Activated effector memory CD4-positive, alpha-beta T cell treated with Interleukin-2 at 50 U/mL for 16 hours (primary cell): Measurements from ENCODE around the gene AK2.

ENCODE experiments used
- DNase-seq: peaks from one replicate; pipeline ENCODE4 v3.0.0-alpha.2; 2020

The AK2 gene

DNA sequence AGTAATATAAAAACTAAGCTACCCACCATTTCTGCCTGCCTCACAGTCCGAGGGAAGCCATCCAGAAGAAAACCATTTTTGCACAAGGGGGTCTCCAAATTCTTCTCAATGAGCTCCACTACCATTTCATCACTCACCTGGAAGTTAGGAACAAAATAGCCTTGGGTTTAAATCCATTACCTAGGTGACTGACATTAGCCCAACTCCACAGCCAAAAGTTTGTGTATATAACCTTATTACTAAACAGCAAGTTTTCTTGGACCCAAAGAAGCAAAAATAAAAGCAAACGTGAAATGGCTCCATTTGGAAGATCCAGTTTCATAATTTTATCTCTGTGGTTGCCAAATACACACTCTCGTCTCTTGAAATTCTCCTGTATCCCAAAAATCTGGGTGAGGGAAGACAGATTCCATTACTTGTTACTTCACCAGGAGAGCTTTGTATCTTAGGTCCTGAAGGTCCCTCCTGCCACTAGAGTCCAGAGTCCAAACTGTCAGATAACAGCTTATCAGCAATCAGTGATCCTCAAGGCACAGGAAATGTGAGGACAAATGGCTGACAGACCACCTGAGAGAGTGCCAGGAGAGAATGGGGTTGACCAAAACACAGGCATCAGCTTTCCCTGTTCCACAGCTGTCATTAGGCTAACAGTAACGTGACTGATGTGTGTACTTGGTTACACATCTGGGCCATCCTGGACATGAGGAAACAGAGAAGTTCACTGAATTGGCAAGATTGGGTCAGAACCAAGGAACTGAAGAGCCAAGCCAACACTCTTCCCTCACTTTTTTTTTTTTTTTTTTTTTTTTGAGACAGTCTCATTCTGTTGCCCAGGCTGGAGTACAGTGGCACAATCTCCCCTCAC lies 14.9 kb downstream of the AK2 start:
- DNase-seq: no peak

DNA sequence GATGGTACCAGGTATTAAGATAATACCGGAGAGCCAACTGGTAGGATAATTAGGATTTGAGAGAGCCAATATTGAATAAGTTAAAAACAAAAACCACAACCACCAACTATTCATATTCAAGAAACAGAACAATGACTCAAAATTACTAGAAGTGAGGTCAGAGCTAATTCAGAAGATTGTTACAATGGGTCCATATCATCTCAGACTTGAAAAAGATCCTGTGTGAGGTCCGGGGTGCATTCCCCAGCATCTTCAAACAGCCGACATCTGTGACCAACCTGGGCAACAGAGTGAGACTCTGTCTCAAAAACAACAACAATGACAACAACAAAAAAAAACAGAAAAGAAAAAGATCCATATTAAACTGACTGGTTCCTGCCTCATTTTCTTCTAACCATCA lies 18.6 kb downstream of the AK2 start:
- no peak for DNase-seq

DNA sequence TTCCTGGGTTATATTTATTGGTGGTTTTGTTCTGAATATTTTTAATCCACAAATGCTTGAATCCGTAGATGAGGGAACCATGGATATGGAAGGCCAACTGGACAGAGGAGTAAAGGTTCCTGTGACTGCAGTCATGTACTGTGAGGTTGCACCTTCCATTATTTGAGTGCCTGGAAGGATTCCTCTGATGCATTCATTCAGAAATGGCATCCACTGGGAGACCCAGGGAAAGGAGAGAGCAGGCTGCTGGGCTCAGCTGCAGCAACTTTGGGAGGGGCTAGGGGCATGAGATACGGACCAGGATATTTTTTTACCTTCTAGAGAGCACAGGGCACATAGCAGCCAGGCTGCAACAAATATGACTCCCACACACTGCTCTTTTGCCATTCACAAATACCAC lies 19.5 kb downstream of the AK2 start:
- no peak for DNase-seq

DNA sequence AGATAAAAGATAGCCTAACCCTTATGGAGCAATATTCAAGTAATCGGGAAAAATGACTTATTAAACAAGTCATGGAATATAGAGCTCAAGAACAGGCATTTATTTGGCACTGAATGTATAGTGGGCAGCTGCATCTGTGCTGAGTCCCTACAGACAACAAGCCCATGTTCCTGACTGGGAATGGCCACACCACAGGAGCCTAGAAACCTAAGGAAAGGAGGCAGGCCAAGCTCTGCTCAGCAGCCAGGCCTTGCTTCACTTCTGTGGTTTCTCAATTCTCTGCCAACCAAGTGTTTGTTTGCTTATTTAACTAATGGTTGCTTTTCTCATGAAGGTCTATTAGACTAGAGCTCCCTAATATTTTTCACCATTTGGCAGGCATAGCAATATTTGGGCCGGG lies 21.5 kb downstream of the AK2 start:
- no peak for DNase-seq

DNA sequence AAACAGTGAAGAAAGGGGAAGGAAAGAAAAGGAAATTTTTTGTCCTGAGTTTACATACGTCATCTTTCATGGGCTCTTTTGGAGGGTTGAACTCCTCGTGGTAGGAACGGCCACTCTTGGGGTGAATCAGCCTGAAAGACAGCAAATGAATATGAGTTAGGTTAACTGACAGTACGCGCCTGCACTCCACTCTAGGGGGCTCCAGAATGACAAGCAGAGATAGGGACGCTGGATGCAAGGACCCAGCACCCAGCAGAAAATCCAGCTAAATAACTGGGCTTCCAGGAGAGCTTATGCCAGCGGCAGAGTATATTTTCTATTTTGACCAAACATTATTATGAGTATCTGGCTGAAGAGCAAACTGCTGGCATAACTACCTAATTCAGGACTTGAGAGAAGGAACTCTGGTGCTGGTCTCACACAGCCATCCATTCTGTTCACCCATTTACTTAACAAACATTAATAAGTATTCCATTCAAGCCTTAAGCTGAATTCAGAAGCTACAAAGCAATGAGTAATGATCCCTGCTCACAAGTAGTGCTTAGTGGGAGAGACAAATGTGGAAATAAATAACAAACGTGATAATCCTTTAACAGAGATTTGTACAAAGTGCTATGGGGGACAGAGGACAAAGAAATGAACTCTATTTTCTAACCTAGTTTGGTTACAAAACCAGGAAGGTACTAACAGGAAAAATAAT lies 22.1 kb downstream of the AK2 start:
- no peak for DNase-seq

DNA sequence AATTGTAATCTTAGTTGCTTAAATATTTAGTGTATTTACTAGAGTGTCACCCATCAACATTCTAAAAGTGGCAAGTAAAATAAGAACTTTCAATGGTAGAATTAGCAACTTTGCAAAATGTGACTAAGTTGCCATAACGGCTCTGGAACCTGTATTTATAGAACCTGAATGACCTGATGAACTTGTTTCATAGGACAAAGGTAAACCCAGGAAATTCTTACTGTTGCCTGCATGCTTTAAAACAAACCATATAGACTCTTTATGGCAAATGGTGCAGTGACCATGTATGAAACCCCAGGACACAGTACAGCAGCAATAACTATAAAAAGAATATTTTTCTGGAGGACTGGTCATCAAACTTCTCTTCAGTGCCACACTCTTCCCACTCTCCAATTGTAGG lies 22.9 kb downstream of the AK2 start:
- DNase-seq: no peak

DNA sequence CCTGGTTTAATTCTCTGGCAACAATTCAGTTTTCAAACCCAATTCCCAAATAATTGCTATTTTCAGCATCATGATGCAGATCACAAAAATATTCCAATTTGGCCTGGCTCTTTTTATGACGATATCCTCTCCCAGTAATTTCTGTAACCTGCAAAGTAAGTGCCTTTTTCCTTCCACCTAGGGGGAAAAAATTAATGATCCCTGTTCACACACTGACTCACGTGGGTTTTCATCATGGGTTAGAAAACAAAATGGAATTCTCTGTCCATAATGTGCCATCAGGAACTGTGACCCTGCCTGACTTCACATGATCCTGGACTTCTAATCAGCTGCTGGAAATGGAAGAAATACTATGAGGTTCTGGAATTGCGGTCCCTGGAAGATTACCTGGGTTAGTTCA lies 24.5 kb downstream of the AK2 start:
- no peak for DNase-seq

DNA sequence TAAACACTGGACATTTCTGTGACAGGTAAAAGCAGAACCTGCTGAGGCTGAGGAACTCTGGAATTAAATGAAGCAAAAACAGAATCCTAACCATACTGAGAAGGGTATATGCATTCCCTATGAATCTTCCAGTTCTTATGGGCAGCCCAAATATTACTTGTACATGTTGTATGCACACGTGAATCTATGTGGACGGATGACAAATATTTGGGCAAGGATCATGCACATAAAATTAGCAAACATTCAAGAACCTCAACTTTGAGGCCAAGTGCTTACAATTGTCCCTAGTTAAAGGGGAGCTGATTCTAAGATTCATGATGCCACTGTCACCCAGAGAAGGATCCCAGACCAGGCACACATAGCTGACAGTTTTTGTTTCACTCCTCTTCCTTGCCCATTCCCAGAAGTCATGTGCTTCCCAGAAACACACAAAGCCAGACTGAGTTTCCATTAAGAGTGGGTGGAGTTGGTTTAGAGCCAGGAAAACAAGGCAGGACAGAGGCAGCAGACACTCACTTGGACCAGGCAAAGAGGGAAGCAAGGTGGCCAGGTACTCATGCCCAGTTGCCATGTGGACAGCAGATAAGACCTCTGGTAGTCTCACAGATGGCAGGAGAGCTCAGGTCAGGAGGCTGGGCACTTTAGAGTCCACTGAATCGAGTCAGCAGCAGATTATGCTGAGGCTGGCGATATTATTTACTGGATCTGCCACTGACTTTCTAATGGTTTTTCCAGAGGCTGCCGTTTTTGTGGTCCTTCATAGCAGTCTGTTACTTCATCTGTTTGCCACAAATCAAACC lies 25.6 kb downstream of the AK2 start:
- no peak for DNase-seq

DNA sequence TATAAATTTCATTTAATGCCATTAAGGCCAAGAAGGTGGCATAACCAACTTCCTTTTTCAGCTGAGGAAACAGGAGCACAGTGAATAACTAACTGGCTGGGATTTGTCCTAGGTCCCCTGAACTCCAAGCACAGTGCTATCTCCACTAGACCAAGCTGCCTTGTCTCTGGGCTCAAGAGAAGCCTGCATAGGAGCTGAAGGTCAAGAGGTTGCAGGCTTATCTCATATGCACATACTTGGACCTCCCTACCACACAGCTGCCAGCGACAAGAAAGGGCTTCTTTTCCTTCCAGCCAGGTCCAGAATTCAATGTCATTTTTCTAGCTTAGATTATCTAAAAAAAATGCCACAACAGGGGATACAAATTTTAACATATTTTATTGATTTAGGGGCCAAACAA lies 27.1 kb downstream of the AK2 start:
- DNase-seq: no peak

DNA sequence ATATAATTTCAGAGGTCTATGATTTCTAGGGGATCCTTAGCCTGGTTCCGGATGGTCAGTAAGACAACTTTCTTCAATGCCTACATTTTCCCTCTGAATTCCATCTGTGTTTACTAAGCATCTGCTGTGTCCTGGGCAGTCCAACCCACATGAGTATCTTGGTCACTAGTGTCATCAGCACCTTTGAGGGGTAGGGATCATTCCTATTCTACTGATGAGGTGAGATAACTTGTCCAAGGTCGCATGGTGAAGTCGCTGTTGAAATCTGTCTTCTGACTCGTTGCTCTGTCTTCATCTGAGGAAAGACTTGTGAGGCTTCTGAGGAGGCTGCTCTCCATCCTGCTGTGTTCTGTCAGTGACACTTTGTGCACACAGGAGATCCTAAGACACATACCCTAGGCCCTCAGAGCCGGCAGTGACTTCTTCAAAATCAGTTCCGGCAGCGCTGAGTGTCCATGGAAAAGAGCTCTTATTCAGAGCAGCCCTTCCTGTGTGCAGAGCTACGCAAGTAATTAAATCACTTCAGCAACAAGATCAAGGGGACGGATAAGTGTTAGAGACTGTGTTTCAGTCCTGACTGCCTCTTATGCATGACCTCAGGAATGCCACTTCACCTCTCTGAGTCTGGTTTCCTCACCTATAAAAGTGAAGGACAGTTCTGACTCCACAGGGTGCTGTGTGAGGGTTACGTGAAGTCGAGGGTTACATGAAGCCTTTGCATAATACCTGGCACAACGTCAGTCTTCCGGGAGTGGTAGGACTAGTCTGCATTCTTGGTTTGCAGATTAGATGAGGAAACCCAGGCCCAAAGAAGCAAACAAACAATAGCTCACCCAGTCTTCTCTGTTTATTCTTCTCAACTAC lies 28.4 kb downstream of the AK2 start:
- no peak for DNase-seq

DNA sequence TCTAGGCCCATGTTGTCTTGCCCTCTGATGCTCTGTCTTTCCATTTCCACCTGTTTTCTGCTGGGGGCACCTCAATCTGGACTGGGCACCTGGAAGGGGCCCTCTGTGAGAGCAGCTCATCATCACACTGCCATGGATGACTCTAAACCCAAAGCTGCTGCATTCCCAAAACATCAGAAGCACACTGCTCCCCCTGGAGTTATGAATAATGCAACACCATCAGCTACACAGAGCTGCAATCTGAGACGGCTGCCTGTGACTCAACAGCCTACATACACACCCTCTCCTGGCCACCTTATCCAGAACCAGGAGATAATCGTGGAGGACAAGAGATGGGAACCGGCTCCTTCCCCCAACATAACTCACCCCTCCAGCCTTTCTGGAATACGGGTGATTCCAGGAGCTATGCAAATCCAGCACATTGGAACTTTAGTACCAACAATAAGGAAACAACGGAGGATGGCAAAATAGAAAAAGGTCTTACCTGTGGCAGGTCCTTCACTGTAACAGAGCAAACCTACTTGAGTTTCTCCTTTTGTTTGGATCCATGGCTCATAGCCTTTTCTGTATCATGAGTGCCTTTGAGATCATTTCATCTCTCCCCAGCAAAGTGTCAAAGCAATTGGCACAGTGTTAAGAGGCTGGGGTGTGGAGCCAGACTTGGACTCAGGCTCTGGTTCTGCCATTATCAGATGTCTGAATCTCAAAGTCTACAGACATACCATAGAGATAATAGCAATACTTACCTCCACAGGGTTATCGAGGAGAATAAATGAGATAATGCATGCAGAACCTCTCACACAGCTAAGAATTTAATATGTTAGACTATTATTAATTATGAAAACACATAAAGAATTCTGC lies 29.3 kb downstream of the AK2 start:
- DNase-seq: no peak

DNA sequence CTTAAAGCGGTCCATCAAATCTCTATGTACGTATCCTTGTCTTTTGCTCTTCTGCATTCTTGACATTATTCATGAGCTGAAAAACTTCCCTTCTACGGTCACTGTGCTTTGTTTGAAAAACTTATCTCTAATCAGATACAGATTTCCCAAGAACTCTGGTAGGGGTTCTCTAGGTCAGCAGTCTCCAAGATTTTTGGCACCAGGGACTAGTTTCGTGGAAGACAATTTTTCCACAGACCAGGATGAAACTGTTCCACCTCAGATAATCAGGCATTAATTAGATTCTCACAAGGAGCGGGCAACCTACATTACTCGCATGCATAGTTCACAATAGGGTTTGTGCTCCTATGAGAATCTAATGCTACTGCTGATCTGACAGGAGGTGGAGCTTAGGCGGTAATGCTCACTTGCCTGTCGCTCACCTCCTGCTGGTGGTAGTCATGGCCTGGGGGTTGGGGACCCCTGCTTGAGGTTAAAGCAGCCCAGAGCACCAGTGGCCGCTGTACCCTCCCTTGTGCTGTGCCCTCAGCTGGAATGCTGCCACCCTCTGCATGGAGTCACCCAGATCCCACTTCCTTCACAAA lies 30.8 kb downstream of the AK2 start:
- no peak for DNase-seq

DNA sequence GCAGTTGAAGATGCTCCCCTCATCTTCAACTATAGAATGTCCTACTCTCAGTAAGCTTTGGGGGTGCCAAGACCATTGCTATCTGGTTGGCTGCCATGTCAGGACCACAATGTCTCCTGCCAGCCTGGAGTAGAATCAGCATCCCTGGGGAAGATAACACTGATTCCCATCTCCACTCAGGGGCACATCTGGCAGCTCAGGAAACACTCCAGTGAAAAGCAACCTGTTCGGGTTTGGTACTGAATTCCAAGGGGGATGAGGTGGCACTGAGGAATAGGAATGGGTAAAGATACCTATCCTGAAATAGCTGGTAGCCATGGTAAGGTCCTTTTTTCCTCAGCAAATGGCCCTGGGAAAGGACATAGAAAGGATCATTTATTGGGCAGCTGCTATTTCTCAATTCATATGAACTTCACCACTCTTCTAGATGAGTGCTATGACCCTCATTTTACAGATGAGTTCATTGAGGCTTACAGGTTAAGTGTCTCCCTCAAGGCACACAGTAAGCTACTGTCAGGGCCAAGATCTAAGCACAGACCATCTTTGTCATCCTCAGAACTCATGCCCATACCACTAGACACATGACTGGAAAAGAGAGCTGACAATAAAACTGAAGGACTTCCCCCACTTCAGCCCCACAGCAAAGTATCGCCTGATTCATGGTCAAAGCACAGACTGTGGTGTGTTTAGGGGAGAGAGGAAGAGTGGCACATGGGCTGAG lies 31.4 kb downstream of the AK2 start:
- no peak for DNase-seq

DNA sequence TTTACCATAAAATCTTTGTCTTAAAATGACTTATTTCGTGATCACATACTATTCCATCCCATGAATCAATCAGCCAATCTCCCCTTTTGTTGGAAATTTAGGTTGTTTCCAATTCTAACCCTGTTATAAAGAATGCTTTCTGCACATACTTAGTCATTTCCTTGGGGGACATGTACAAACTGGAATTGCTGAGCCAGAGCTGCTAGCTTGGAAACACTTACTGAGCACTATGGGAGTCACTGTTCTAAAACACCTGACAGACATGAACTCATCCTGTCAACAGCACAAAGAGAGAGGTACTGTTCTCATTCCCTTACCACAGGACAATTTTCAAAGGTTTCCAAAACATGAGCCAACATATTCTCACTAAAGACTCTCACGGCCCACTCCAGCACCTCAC lies 32.1 kb downstream of the AK2 start:
- no peak for DNase-seq

DNA sequence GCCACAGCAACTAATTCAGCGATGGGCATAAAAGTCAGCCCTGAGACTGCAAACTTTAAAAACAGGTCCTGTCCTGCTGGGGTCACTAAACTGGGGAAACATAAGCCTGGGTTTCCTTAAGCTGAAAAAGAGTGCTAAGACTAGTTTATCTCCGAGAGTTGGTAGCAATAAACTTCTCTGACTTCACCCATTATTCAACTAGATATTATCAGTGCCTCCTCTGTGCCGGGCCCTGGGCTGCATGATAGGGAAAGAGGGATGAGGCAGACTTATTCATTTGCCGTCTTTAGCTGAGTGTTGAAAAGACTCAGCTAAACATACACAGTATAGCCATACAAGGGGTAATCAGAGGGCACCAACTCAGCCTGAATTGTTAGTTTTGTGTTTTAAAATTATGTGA lies 33.0 kb downstream of the AK2 start:
- no peak for DNase-seq

DNA sequence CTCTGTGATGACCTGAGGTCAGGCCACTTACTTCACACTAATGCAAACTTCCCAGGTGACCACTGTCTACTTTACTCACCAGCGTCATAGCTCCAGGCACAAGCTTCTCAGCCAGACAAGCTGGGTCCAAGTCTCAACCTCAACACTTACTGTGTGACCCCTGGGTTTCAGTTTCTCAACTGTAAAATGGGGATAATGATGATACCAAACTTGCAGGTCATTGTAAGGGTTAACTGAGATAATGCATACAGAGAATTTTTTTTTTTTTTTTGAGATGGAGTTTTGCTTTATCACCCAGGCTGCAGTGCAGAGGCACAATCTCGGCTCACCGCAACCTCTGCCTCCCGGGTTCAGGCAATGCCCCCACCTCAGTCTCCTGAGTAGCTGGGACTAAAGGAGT lies 34.7 kb downstream of the AK2 start:
- DNase-seq: no peak

DNA sequence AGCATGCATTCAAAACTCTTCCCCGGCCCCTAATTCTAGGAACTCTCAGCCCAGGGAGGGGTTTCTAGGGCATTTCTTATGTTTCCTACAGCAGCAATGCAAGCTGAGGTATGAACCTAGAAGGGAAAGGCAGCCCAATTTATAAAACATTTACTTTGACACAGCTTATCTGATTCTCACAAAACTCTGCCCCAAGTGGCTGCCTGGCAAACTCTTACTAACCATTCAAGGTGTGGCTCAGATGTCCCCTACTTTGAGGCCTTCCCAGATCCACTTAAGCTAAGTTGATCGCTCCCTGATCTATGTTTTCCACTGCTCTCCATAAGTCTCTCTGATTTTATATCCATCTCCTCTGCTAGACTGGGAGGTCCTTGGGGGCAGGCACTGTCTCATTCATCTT lies 35.4 kb downstream of the AK2 start:
- no peak for DNase-seq

DNA sequence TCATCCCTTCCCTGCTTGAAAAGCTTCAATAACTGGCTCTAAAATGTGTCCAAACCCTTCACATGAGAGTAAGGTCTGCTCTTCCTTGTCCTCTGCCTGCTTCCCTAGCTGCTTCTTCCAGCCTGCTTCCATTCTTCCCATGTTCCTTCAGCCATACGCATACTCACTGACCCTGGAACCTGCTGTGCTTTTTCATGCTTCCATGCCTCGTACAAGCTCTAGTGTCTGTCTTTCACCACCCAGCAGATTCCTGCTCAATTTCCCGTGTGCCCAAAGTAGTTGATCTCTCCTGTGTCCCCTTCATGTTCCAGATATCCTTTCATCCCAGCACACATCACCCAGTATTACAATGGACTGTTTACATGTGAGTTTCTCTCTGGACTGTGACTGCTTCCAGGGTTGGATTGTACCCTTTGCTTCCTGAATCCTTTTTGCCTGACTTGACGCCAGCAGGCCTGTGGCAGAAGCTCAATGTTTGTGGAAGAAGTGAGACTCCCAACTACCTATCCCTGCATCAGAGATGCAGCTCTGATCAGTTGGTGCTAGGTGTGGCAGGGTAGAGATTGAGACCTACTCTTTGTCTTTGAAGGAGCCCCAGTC lies 36.2 kb downstream of the AK2 start:
- no peak for DNase-seq

DNA sequence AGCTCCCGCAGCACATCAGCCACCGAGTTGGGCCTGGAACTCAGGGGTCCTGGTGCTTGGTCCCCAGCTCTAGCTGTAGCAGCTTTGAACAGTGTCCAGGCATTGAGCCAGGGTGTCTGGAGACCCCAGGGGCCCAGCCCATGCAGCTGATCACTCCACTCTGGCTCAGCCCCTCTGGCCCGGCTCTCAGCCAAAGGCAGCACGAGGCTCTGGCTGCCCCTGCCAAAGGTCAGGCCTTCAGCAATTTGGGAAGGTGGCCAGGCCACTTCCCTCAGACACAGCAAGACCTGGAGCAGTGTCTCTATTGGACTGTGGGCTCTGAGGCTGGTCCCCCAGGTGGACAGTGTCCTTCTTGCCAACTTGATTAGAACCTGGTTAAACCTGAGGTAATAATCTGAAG lies 37.7 kb downstream of the AK2 start:
- no peak for DNase-seq

DNA sequence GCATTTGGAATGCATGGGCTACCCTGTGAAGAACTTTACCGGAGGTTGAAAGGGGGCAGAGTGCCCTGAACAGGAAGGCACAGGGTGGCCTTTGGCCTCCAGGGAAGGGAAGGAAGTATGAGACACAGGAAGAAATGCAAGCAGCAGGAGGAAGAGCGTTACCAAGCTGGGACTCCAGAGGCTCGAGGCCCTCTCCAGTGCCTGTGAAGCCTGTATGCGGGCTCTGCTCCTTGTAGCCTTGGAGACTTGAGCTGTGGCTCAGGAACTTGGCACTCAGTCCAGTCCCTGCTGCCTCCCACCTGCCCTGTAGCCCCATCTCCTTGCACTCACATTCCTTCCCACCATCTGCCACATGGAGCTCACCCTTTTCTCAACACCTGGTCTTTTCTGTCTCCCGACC lies 38.6 kb downstream of the AK2 start:
- no peak for DNase-seq
